Heart left ventricle (tissue), 13 donors: ENCODE results near the gene CD9.

Source experiments
- CTCF ChIP-seq, 12 donors: fragments of 200-600 bp; sonication (generic) in 4 of 12; IDR thresholded peaks; one replicate each; pipeline versions ENCODE4 v1.5.0 to v1.8.0; 2018 to 2022; ENCODE audit warnings: antibody characterized with exemption in 12 of 12, mild to moderate bottlenecking in 5 of 12
- POLR2A ChIP-seq, 2 donors: fragments of 450-650 bp; IDR thresholded peaks; one replicate each; pipeline ENCODE4 v1.6.1; 2017; ENCODE audit warnings: antibody characterized with exemption in 2 of 2, mild to moderate bottlenecking in 2 of 2, moderate library complexity in 2 of 2
- donor health status: ischemic (EF 13 %, LVEDD 7.1; RV severe dilation, severe dysfunction).
- donor health status: DM: no; HTN: yes; CAD: no.
- donor health status: DM: no; HTN: no; CAD: no.
- donor health status: ischemic (EF 25% LVEDD 6.9; RV normal size, moderate dysfunction).
- donor health status: ischemic (EF 25% LVEDD 5.7; RV mildly dilated, moderate dysfunction).
- donor health status: ischemic (EF 35%, LVEDD 5.7; RV mildly dilated, moderate dysfunction).
- donor health status: nonischemic (EF 11% LVEDD 7.7; RV severe dilation, severe dysfunction).
- donor health status: DM: yes; HTN: yes; CAD: no.
- donor health status: PGD.
- donor health status: ischemic (EF 29% LVEDD 5.4; RV normal size, mild dysfunction).
- donor health status: nonischemic (EF 23%, LVEDD 6.1; RV moderate dilation, normal function).

GRCh38 chr12:6257007-6257406 is 56.8 kb downstream of the CD9 start:
- TF ChIP-seq CTCF (IDR thresholded peaks at IDR 0.05) (no peak), POLR2A (IDR thresholded peaks at IDR 0.05) (no peak)
